H1 (cell line): ENCODE results near the gene PCDHGA1. TPM values are rescaled to one million over a fixed set of nuclear protein-coding genes. Genes with fewer than 3 reads are reported as not detected.
"Not testable (repeated sequence)": the region's sequence is repeated elsewhere in the genome, so short reads cannot be mapped to it uniquely, and the experiment has no call there.

Source experiments
- CTCF ChIA-PET: fragments of 300-600 bp; sonication (Branson Sonifier 250); formaldehyde crosslinking; loops from one replicate; lab custom pipeline; 2021; ENCODE audit not compliant: partially characterized antibody; lab: Charles Lee
- POLR2A ChIA-PET: fragments of 300-600 bp; sonication (Branson Sonifier 250); formaldehyde crosslinking; loops from one replicate; lab custom pipeline; 2021; ENCODE audit warnings: inconsistent platforms; ENCODE audit not compliant: partially characterized antibody; lab: Charles Lee
- DNase-seq, 2 experiments: peaks; one replicate each; pipeline versions ENCODE4 v3.0.0 to v3.0.0-alpha.2; 2010 to 2022; ENCODE audit warnings: low spot score in 2 of 2, low read depth in 1 of 2, mixed read lengths in 1 of 2
- FAIRE-seq: peaks from 2 replicates; lab custom pipeline; 2011; peaks lifted over from hg19 to GRCh38; lab: Jason Lieb, UNC
- H2AFZ ChIP-seq: 2 replicates; pipeline ENCODE4 v1.8.1; 2012; ENCODE audit warnings: low read length, inconsistent platforms
- H2AK5ac ChIP-seq: 2 replicates; pipeline ENCODE4 v1.6.1; 2013; ENCODE audit warnings: low read depth, low read length
- H2BK120ac ChIP-seq: replicated peaks from 2 replicates; pipeline ENCODE3; 2013; ENCODE audit warnings: low read depth, low read length, inconsistent platforms
- H2BK12ac ChIP-seq: 2 replicates; pipeline ENCODE4 v1.6.1; 2013; ENCODE audit warnings: low read depth, low read length
- H2BK15ac ChIP-seq: 2 replicates; pipeline ENCODE4 v1.6.1; 2013; ENCODE audit warnings: low read length
- H2BK20ac ChIP-seq: 2 replicates; pipeline ENCODE4 v1.6.1; 2013; ENCODE audit warnings: low read length
- H2BK5ac ChIP-seq: 2 replicates; pipeline ENCODE4 v1.6.1; 2013; ENCODE audit warnings: low read depth, low read length
- H3K14ac ChIP-seq: 2 replicates; pipeline ENCODE4 v1.6.1; 2013; ENCODE audit warnings: inconsistent platforms; ENCODE audit not compliant: insufficient read length
- H3K18ac ChIP-seq: 2 replicates; pipeline ENCODE4 v1.6.1; 2013; ENCODE audit warnings: low read length; ENCODE audit errors: extremely low read depth
- H3K23ac ChIP-seq: 2 replicates; pipeline ENCODE4 v1.6.1; 2013; ENCODE audit warnings: inconsistent platforms; ENCODE audit not compliant: insufficient read length
- H3K23me2 ChIP-seq: 2 replicates; pipeline ENCODE4 v1.6.1; 2013; ENCODE audit warnings: low read depth, low read length
- H3K27ac ChIP-seq: 2 replicates; pipeline ENCODE4 v1.6.1; 2011; ENCODE audit warnings: low read depth, low read length, inconsistent platforms
- H3K27me3 ChIP-seq, 4 experiments: replicated peaks in 1 of 4; 1 replicate in 1 of 4; 2 replicates in 3 of 4; pipeline versions ENCODE4 v1.6.1 to v1.8.1; 2011 to 2013; ENCODE audit warnings: low read length in 3 of 4, mild to moderate bottlenecking in 3 of 4, inconsistent platforms in 2 of 4, mixed read lengths in 2 of 4, moderate library complexity in 1 of 4; ENCODE audit not compliant: control insufficient read depth in 3 of 4, insufficient read depth in 3 of 4; ENCODE audit errors: extremely low read depth in 1 of 4
- H3K36me3 ChIP-seq, 4 experiments: 2 replicates each; pipeline versions ENCODE4 v1.6.1 to v1.8.1; 2011 to 2013; ENCODE audit warnings: mild to moderate bottlenecking in 4 of 4, low read length in 3 of 4, moderate library complexity in 2 of 4, control low read depth in 1 of 4, inconsistent platforms in 1 of 4; ENCODE audit not compliant: insufficient read depth in 4 of 4, control insufficient read depth in 2 of 4
- H3K4ac ChIP-seq: replicated peaks from 2 replicates; pipeline ENCODE3; 2013; ENCODE audit warnings: low read length, low read depth, mixed read lengths, inconsistent platforms; ENCODE audit not compliant: insufficient read length
- H3K4me1 ChIP-seq, 4 experiments: replicated peaks in 1 of 4; 1 replicate in 1 of 4; 2 replicates in 3 of 4; pipeline versions ENCODE4 v1.6.1 to v1.8.1; 2011 to 2013; ENCODE audit warnings: low read length in 3 of 4, inconsistent platforms in 2 of 4, mixed read lengths in 1 of 4; ENCODE audit not compliant: insufficient read depth in 4 of 4, control insufficient read depth in 3 of 4
- H3K4me2 ChIP-seq, 2 experiments: 2 replicates each; pipeline versions ENCODE4 v1.6.1 to v1.8.1; 2011 to 2013; ENCODE audit warnings: low read depth in 2 of 2, low read length in 2 of 2, control low read depth in 1 of 2, inconsistent platforms in 1 of 2, mild to moderate bottlenecking in 1 of 2; ENCODE audit not compliant: insufficient read depth in 1 of 2
- H3K4me3 ChIP-seq, 4 experiments: fragments of 200-600, 300-600 bp in 1 of 4; sonication (generic), shearing (Covaris generic), sonication (Bioruptor Twin) in 1 of 4; 2 replicates each; pipeline versions ENCODE4 v1.5.1 to v1.8.1; 2011 to 2016; ENCODE audit warnings: low read length in 4 of 4, low read depth in 3 of 4, control low read depth in 2 of 4, inconsistent platforms in 2 of 4, mild to moderate bottlenecking in 2 of 4, mixed read lengths in 1 of 4, moderate library complexity in 1 of 4; ENCODE audit not compliant: insufficient read depth in 2 of 4; ENCODE audit errors: extremely low read depth in 1 of 4
- H3K56ac ChIP-seq: replicated peaks from 2 replicates; pipeline ENCODE3; 2013; ENCODE audit warnings: low read depth, mild to moderate bottlenecking, mixed read lengths, low read length, inconsistent platforms; ENCODE audit not compliant: insufficient read length
- H3K79me1 ChIP-seq: 2 replicates; pipeline ENCODE4 v1.6.1; 2013; ENCODE audit warnings: low read depth, low read length, control low read depth
- H3K79me2 ChIP-seq, 2 experiments: 2 replicates each; pipeline versions ENCODE4 v1.6.1 to v1.8.1; 2012 to 2013; ENCODE audit warnings: low read length in 2 of 2, mild to moderate bottlenecking in 2 of 2, inconsistent platforms in 1 of 2; ENCODE audit not compliant: insufficient read depth in 2 of 2, control insufficient read depth in 1 of 2
- H3K9ac ChIP-seq, 4 experiments: replicated peaks in 1 of 4; 1 replicate in 1 of 4; 2 replicates in 3 of 4; pipeline versions ENCODE4 v1.6.1 to v1.8.1; 2011 to 2013; ENCODE audit warnings: low read depth in 3 of 4, low read length in 3 of 4, control low read depth in 2 of 4, mild to moderate bottlenecking in 2 of 4, moderate library complexity in 2 of 4, inconsistent platforms in 1 of 4; ENCODE audit errors: extremely low read depth in 1 of 4
- H3K9me3 ChIP-seq, 2 experiments: 2 replicates each; pipeline versions ENCODE4 v1.6.1 to v1.8.1; 2012 to 2013; ENCODE audit warnings: mild to moderate bottlenecking in 2 of 2, moderate library complexity in 2 of 2, control low read depth in 1 of 2, inconsistent platforms in 1 of 2, low read depth in 1 of 2, low read length in 1 of 2, mixed read lengths in 1 of 2; ENCODE audit not compliant: insufficient read depth in 2 of 2
- H4K20me1 ChIP-seq, 2 experiments: replicated peaks in 1 of 2; 2 replicates each; pipeline versions ENCODE3 to v1.8.1; 2011 to 2013; ENCODE audit warnings: inconsistent platforms in 2 of 2, low read length in 2 of 2, mild to moderate bottlenecking in 1 of 2; ENCODE audit not compliant: insufficient read depth in 2 of 2, control insufficient read depth in 1 of 2
- H4K5ac ChIP-seq: 2 replicates; pipeline ENCODE4 v1.6.1; 2013; ENCODE audit warnings: low read length, low read depth, mixed read lengths, inconsistent platforms; ENCODE audit not compliant: insufficient read length
- H4K8ac ChIP-seq: 2 replicates; pipeline ENCODE4 v1.8.0; 2013; ENCODE audit warnings: mild to moderate bottlenecking, moderate library complexity, low read length, inconsistent platforms; ENCODE audit not compliant: insufficient read depth; ENCODE audit errors: extremely low read depth
- H4K91ac ChIP-seq: replicated peaks from 2 replicates; pipeline ENCODE3; 2013; ENCODE audit warnings: low read length, mixed read lengths, inconsistent platforms; ENCODE audit not compliant: insufficient read length
- CTCF ChIP-seq, 3 experiments: IDR thresholded peaks; 1 replicate in 2 of 3; 2 replicates in 1 of 3; pipeline versions ENCODE4 v1.5.1 to v1.6.1; 2011; ENCODE audit warnings: low read length in 3 of 3, mild to moderate bottlenecking in 3 of 3, inconsistent platforms in 2 of 3, low read depth in 1 of 3, moderate library complexity in 1 of 3; ENCODE audit not compliant: insufficient read depth in 1 of 3; ENCODE audit errors: control extremely low read depth in 1 of 3
- RAD21 ChIP-seq, 2 experiments: IDR thresholded peaks in 1 of 2; conservative IDR thresholded peaks in 1 of 2; 2 replicates each; pipeline ENCODE4 v1.6.1; 2011; ENCODE audit warnings: low read depth in 2 of 2, low read length in 2 of 2, improper control_type of control experiment in 1 of 2, inconsistent platforms in 1 of 2, mild to moderate bottlenecking in 1 of 2, moderate library complexity in 1 of 2
- WGBS, 2 experiments: shearing (Covaris generic) in 1 of 2; methylation state at CpG; one replicate each; pipeline versions ENCODE4 v1.1.6 to v1.1.7; 2013 to 2015; ENCODE audit warnings: low lambda C conversion rate in 2 of 2, mixed read lengths in 2 of 2, inconsistent platforms in 1 of 2, low coverage in 1 of 2, missing lambda C conversion rate in 1 of 2; ENCODE audit not compliant: insufficient replicate concordance in 2 of 2, insufficient coverage in 1 of 2, insufficient read length in 1 of 2; ENCODE audit errors: extremely low coverage in 1 of 2, missing lambda C conversion rate in 1 of 2; 5-methylcytosine and 5-hydroxymethylcytosine counted together
- polyA plus RNA-seq, 7 experiments: library from polyadenylated mRNA; depleted of rRNA in 3 of 7; stranded (reverse) in 5 of 7; unstranded in 2 of 7; fragments of >200 nt in 5 of 7; fragments of 200-250 nt in 2 of 7; gene quantifications; 1 replicate in 5 of 7; 2 replicates in 1 of 7; 4 replicates in 1 of 7; pipeline versions ENCODE4 v1.2.1 to v1.2.3, GENCODE V29; 2011 to 2013; ENCODE audit warnings: missing spikeins in 2 of 7, mixed read lengths in 2 of 7
- total RNA-seq: library from RNA; stranded (reverse); fragmentation: NEBNext Ultra II Directional; extraction: Animal tissue kit (Norgen Biotek cat#: 25700); gene quantifications from 2 replicates; pipeline ENCODE4 v1.2.1, GENCODE V29; 2021

Gene PCDHGA1
- total and polyA plus RNA-seq, 2 of the 8 experiments (the other 6 are each of a cell fraction or from before 2014, with no cell fraction given): 0.57 to 0.89 TPM

- H3K9ac ChIP-seq, H3K18ac ChIP-seq, H2AFZ ChIP-seq, H4K20me1 ChIP-seq, H3K14ac ChIP-seq, H2BK12ac ChIP-seq, H3K79me1 ChIP-seq, H3K79me2 ChIP-seq, H2BK20ac ChIP-seq, H3K56ac ChIP-seq, H2AK5ac ChIP-seq, H2BK120ac ChIP-seq, H3K27ac ChIP-seq, H4K5ac ChIP-seq, H3K4me1 ChIP-seq, H4K8ac ChIP-seq: not testable (repeated sequence)
- peak; percentile 91 for FAIRE-seq
- CTCF ChIA-PET: interaction anchor here (0.7 to 4.0 kb wide), 29 partner anchors 9 to 320 kb away, joined by 3 to 34 read pairs (median 5); partner anchors contain the start of genes PCDHB10, PCDHB11, PCDHB15 and PCDHGA10
- H3K36me3 ChIP-seq: peaks cover 0 to 14% (median 4%) of the 10 kb centered on the region in 4 experiments; a peak in 6 of 8 replicates
- POLR2A ChIA-PET: interaction anchor here (0.6 to 0.9 kb wide), 3 partner anchors 10 to 160 kb away, joined by 3 to 4 read pairs (median 3); no protein-coding TSS in a partner anchor
- TF ChIP-seq CTCF (IDR thresholded peaks at IDR 0.05; ENCODE audit: control extremely low read depth in 1 of 3, insufficient read depth in 1 of 3, low read depth in 1 of 3, low read length in 3 of 3): peak in 2 of 3 experiments; percentile 29 to 39; a peak in 2 of 4 replicates
- peak; percentile 17 to 32; a peak in 3 of 4 replicates for TF ChIP-seq RAD21 (IDR thresholded peaks at IDR 0.05 in 1 of 2, conservative IDR thresholded peaks at IDR 0.05 in 1 of 2; ENCODE audit: low read depth in 2 of 2, low read length in 2 of 2)
- TF ChIP-seq, all 59 proteins: peak for 2; not testable (repeated sequence) for 57
- H3K9me3 ChIP-seq: peaks cover 48 to 56% of the 10 kb centered on the region in 2 experiments
- H4K91ac ChIP-seq, H2BK5ac ChIP-seq, H2BK15ac ChIP-seq, H3K27me3 ChIP-seq, H3K23me2 ChIP-seq, H3K4ac ChIP-seq, H3K23ac ChIP-seq, H3K4me2 ChIP-seq, DNase-seq: not testable (repeated sequence)
- H3K4me3 ChIP-seq: peak within 1 kb of the TSS in 1 of 4 experiments; percentile 46; a peak in 1 of 8 replicates
- 71% methylated on average over 15 of the region's 43 CpGs; no CpG with 5 or more reads in 1 of the 2 experiments for WGBS, 2 experiments
These were observed 67.6 kb downstream of the PCDHGA1 start, which contains the start of gene PCDHGB5 for GRCh38 chr5:141397756-141398551. Gene PCDHGB5 (plus strand): TSS chr5:141397947. CDS start chr5:141398128, 181 bp downstream.
